HFF-Myc (cell line): Measurements from ENCODE around the gene BCAS3.
"Not testable (repeated sequence)": the region's sequence is repeated elsewhere in the genome, so short reads cannot be mapped to it uniquely, and the experiment has no call there.

ENCODE experiments used
- DNase-seq: peaks from one replicate; pipeline ENCODE4 v3.0.0-alpha.2; 2011; ENCODE audit warnings: low read depth; ENCODE audit errors: extremely low read depth
- H3K4me3 ChIP-seq: replicated peaks from 2 replicates; pipeline ENCODE4 v1.5.1; 2011; ENCODE audit warnings: low read depth, mild to moderate bottlenecking, control low read depth, low read length
- CTCF ChIP-seq: IDR thresholded peaks from 2 replicates; pipeline ENCODE4 v1.5.1; 2012; ENCODE audit warnings: mild to moderate bottlenecking, low read depth, low read length, control low read depth; ENCODE audit errors: missing control alignments

The BCAS3 gene

GRCh38 chr17:61235827-61236197, 558.2 kb downstream of the BCAS3 start:
- no peak overlapping the region for H3K4me3 ChIP-seq
- DNase-seq, result no peak
- no peak for TF ChIP-seq CTCF

GRCh38 chr17:61237275-61237674, 559.6 kb downstream of the BCAS3 start:
- no peak for TF ChIP-seq CTCF
- no peak overlapping the region for H3K4me3 ChIP-seq
- no peak for DNase-seq

- no peak for TF ChIP-seq CTCF
- DNase-seq, result no peak
- H3K4me3 ChIP-seq, result no peak overlapping the region
Measured at GRCh38 chr17:61238455-61238933, 560.8 kb downstream of the BCAS3 start.

- no peak overlapping the region for H3K4me3 ChIP-seq
- TF ChIP-seq CTCF, result no peak
- no peak for DNase-seq
Measured at GRCh38 chr17:61239327-61239726, 561.7 kb downstream of the BCAS3 start.

- H3K4me3 ChIP-seq, result no peak overlapping the region
- DNase-seq, result no peak
- TF ChIP-seq CTCF, result no peak
Measured at GRCh38 chr17:61239953-61240352, 562.3 kb downstream of the BCAS3 start.

- H3K4me3 ChIP-seq, result no peak overlapping the region
- no peak for TF ChIP-seq CTCF
- no peak for DNase-seq
Measured at GRCh38 chr17:61240851-61241468, 563.3 kb downstream of the BCAS3 start.

GRCh38 chr17:61244988-61245387, 567.3 kb downstream of the BCAS3 start:
- not testable (repeated sequence) for H3K4me3 ChIP-seq, DNase-seq
